Measurements from ENCODE around the gene CHD5.

CHD5 gene

DNA sequence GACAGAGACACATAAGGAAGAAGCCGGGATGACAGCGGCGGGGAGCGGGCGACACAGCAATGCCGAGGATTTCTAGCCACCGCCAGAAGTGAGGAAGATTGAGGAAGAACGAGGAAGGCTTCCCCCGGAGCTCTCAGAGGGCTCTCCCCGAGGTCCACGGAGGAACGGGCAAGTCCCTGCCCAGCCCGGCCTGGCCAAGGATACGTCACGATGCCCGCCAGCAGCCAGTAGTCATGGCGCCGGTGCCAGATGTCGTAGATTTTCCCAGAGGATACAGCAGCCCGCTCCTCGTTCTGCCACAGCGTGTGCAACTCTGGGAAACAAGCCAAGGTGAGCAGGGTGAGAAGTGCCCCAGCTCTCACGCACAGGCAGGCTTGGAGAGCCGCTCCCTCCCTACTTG lies 68.5 kb downstream of the CHD5 start:
- no peak for DNase-seq (ENCODE audit: low read depth)

DNA sequence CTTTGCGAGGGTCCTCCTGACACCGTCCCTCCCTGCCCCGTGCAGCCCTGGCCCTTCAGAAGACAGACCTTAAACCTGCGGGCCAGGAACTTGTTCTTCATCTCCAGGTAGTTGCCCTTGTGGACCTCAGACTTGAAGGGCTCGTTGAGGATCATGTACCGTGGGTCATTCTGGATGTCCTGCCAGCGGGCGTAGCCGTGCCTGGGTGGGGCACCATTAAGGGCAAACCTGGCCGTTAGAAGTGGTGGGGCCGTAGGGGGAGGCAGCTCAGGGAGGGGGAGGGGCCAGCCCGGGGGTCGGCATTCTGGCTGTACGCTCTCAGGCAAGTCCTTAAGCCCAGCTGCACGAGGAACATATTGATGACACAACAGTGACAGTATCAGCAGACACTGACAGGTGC lies 69.8 kb downstream of the CHD5 start:
- DNase-seq (ENCODE audit: low read depth), result no peak

DNA sequence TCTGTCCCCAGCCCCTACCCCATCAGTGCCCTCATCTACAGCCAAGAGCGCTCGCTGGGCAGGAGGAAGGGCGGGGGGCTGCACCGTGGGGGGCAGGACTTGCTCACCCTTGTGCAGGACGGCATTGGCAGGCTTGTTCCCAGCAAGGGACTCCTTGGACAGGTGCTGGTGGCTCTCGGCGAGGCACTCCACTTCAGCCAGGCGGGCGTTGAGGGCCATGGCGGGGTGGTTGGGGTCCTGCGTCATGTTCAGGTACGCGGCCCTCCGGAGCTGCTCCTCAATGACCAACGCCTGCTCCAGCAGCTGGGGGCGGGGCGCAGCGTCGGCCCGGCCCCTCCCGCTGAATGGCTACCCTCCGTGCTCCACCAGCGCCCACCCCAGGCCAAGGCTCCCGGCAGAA lies 70.4 kb downstream of the CHD5 start:
- no peak for DNase-seq (ENCODE audit: low read depth)

DNA sequence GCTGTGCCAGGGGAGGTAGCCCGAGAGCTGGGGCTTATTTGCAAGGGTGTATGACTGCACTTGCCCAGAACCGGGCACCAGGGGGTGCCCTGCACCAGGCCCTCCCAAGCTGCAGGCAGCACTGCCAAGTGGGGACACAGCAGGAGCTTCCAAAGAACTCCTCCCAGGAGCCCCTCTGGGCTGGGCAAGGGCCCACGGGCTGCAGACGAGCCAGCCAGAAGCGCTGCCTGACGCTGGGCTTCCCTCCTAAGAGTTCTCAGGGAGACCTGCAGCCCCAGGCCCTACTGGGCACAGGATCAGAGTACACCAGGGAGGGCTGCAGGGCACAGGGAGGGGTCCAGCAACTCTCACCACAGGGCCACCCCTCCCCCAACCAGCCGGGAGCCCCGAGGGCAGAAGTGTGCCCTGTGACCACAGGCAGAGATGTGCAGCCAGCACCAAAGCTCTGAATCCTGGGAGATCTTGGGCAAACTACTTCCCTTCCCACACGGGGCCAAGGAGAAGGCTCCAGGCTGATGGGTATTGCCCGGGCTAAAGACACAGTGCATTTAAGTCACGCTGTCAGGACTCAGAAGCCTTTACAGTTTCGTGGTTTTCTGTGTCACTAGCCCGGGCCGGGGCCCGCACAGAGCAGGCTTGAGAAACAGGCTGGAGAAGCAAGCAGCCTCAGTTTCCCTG lies 71.0 kb downstream of the CHD5 start:
- DNase-seq (ENCODE audit: low read depth), result no peak

DNA sequence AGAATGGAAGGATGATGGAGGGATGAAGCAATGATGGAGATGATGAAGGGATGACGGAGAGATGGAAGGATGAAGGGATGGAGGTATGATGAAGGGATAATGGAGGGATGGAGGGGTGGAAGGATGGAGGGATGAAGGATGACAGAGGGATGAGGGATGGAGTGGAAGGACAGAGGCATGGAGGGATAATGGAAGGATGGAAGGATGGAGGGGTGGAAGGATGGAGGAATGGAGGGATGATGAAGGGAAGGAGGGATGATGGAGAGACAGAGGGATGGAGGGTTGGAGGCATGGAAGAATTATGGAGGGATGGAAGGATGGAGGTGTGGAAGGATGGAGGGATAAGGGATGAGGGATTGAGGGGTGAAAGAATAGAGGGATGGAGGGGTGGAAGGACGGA lies 71.6 kb downstream of the CHD5 start:
- DNase-seq (ENCODE audit: low read depth), result no peak

DNA sequence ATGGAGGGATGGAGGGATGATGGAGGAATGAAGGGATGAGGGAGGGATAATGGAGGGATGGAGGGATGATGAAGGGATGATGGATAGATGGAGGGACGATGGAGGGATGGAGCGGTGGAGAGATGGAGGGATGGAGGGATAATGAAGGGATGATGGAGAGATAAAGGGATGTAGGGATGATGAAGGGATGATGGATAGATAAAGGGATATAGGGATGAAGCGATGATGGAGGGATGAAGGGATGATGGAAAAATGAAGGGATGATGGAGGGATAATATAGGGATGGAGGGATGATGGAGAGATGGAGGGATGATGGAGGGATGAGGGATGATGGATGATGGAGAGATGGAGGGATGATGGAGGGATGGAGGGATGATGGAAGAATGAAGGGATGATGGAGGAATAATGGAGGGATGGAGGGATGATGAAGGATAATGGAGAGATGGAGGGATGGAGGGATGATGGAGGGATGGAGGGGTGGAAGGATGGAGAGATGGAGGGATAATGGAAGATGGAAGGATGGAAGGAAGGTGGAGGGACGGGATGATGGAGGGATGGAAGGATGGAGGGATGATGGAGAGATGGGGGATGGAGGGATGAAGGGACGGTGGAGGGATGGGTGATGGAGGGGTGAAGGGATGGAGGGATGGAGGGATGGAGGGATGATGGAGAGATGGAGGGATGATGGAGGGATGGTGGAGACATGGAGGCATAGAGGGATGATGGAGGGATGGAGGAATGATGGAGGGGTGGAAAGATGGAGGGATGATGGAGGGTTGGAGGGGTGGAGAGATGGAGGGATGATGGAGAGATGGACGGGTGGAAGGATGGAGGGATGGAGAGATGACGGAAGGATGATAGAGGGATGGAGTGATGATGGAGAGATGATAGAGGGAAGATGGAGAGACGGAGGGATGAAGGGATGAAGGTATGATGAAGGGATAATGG lies 72.4 kb downstream of the CHD5 start:
- no peak for DNase-seq (ENCODE audit: low read depth)

DNA sequence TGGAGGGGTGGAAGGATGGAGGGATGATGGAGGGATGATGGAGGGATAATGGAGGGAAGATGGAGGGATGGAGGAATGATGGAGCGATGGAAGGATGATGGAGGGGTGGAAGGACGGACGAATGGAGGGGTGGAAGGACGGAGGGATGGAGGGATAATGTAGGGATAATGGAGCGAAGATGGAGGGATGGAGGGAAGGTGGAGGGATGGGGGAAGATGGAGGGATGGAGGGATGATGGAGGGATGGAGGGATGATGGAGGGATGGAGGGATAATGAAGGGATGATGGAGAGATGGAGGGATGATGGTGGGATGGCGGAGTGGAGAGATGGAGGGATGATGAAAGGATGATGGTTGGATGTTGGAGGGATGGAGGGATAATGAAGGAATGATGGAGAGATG lies 73.1 kb downstream of the CHD5 start:
- DNase-seq (ENCODE audit: low read depth), result no peak

DNA sequence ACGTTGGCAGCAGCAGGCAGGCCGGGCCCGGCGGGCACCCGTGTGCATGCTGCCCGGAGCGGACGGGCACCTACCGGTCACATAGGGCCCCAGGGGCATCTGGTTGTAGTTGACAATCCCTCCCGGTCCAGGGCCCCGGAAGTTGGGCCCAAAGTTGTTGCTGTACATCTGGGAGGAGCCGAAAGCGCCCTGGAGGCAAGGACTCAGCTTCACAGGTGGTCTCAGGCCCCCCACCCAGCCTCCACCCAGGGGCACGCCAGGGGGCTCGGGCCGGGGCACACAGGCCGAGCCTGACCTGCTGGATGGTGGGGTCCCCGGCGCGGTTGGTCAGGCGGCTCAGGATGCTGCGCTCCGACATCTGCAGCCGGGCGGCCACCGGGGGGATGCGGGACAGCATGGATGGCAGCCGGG lies 73.8 kb downstream of the CHD5 start:
- DNase-seq (ENCODE audit: low read depth), result no peak

DNA sequence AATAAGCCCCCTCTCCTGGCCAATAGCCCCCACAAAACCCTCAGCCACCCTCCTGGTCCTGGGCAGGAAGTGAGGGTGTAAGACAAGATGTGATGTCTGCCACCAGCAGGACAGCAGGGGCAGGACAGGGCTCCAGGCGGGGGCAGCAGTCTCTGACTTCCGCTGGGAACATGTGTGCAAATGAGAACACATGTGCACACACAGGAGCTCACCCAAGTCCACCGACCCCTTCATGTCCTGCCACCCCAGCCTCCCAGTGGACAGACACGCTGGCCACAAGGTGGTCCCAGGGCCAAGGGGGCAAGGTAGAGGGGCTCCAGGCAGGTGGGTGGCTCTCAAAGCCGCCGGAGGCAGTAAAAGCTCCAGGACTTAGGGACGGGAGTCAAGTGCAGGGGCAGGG lies 74.4 kb downstream of the CHD5 start:
- no peak for DNase-seq (ENCODE audit: low read depth)

DNA sequence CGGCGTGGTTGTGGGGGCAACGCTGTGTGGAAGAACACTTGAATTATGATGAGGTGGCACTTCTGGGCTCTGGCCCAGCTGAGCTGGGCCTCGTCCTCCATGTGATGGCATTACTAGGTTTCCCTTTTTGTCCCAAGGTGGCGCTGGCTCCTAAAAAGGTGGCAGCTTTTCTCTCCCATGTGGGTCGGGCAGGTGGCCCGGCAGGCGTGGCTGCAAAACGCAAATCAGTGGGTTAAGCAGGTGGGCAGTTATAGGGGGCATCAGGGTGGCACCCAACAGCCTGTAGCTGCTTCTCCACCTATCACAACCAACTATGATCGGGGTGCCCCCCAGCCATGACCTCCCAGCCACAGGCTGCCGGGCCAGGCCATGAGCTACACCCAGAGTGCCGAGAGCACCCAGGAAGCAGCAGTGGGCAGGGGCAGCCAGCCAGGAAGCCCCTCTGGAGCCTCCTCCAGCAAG lies 74.9 kb downstream of the CHD5 start:
- DNase-seq (ENCODE audit: low read depth), result no peak

DNA sequence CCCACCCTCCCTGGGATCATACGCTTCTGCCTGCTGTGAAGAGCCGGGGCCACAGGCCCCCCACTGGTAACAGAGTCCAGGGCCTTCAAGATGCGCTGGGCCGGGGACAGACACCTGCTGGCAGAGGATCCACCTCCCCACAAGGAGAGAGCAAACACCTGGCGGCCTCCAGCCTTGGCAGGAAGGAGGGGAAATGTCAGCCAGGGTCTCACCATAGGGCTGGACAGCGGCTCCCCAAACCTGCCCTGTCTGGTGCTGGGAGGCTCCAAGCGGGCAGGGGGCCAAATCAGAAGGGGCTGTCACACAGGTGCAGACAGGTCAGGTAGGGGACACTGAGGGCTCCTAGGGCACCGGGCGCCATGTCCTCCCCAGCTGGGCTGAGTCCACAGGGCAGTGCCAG lies 75.5 kb downstream of the CHD5 start:
- no peak for DNase-seq (ENCODE audit: low read depth)

DNA sequence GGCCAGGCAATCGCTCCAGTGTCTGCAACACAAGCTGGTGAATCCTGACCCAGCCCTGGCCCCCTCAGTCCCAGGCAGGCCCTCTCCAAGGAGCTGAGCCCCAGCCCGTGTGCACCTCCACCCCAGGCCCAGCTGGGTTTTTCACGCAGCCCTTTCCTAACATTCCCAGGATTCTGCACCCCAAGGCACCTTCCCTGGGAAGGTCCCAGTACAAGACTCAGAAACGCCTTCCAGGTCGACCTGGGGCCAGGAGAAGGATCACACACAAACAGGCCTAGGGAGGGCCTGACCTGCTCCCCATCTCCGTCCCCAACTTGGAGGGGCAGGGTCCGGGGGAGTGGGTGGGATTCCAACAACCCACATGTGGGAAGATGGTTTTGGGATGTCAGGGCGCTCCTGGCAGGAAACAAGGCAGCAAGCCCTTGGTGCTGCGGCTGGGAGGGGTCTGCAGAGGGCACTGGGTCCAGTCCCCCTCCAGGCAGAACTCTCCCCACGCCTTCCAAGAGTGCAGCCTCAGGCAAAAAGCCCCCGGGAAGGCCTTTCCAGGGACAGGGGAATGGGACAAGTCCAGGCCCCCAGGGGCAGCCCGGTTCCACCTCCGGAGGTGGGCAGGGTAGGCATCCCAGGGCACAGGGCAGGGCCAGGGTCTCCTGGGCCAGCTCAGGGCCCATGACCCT lies 76.1 kb downstream of the CHD5 start:
- DNase-seq (ENCODE audit: low read depth), result no peak

DNA sequence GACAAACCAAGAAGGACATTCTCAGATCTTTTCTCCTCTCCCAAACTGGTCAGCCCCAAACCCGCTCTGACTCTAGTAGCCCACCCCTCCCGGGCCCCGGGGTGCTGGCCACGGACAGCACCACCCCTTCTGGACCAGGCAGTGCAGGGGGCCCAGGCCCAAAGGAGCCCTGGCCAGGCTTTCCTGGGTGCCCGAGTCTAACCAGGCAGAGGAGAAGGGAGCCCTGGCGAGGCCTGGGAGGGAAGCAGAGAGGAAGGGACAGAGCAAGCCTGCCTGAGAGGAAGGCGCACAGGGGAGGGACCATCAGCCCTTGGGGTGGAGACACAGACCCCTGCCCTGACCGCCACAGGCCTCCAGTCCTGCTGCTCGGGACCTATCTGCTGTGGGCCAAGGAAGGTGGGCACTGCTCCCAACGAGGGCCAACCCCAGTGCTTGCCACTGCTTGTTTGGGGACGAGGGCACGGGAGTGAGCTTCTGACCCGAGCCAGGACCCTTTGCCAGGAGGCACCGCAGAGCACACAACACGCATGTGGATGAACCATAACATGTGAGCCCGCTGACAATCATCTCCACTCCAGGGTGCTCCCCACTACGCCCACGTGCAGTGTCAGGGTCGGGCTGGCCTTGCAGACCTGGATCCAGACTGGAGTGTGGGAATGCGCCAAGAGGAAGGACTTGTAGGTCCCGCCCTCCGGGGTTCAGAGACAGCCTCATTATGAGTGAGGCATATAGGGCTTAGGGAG lies 76.8 kb downstream of the CHD5 start:
- DNase-seq (ENCODE audit: low read depth), result no peak

DNA sequence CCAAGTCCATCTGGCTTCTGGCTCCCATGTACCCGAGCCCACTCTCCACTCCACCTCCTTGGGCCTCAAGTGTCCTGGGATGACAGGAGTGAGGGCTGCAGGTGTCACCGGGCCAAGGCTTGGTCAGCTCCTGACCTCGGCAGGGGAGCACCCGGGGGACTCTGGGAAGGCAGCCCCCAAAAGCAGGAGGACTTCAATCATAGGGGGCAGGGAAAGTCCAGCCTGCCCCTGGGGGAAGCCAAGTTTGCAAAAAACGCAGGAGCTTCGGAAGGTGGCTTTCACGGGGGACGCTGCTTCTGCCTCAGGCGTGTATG lies 77.6 kb downstream of the CHD5 start:
- no peak for DNase-seq (ENCODE audit: low read depth)

DNA sequence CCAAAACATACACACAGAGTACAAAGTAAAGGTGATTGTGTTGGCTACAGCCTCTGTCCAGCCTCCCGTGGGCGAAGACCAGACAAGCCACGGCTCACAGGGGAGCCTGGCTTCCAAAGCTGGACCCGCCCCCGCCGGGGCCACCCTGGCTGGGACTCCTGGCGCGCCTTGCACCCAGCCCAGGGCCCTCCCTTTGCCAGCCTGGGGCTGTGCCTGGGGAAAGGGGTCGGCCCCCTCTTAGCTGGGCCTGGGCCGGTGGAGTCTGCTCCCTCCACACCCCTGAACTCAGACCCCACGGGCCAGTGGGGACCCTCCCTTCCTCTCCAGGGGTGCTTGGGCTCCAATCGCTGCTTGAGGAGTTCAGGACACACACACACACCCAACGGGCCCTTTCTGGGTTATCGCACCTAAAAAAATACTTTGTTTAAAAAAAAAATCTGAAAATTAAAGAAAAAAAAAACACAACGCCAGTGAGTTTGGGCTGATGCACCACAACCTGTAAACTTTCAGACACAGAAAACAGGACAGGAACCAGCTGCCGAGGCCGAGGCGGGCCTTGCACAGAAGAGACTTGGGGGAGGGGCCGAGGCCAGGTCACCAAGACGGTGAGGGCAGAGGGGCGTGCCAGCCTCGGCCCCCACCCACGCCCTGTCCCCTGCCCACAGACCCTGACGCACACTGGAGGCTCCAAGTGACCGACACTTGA lies 78.1 kb downstream of the CHD5 start:
- DNase-seq (ENCODE audit: low read depth), result no peak

DNA sequence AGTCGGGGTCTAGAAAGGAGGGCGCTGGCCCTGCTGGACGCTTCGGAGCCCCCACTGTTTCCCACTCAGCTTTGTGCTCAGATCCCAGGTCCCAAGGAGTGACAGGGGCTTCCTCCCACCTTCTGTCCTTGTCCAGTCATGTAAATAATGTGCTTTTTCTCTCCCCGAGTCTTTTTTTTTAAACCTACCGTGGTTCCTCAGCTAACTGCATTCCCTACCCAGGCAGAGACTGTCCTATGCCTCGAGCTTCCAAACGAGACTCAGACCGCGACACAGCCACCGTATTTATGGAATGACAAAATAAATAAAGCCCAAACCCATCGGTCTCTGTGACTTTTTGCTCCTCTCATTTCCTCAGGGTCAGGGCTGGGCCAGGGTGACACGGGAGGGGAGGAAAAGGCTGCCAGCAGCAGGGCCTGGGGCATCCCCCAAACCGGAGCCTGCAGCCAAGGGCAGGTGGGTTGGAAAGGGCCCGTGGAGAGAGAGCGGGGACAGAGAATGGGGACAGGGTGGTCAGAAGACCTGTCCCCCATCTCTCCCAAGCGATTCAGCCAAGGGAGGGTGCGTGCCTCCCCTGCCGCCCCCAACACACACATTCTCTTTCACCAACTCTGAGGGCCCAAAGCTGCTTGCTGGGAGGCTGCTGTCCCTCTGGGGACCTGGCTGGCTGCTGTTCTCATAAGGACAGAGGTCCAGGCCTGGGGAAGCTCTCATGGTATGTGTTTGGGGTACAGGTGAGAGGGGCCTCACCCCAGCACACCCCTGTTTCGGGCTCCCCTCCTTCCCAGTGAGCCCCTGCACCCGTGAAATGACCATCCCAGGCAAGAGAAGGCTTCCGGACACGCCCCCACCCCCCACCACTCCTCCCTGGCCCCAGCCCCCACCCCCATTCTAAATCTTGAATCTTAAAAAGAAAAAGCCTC lies 79.0 kb downstream of the CHD5 start:
- DNase-seq (ENCODE audit: low read depth), result no peak

DNA sequence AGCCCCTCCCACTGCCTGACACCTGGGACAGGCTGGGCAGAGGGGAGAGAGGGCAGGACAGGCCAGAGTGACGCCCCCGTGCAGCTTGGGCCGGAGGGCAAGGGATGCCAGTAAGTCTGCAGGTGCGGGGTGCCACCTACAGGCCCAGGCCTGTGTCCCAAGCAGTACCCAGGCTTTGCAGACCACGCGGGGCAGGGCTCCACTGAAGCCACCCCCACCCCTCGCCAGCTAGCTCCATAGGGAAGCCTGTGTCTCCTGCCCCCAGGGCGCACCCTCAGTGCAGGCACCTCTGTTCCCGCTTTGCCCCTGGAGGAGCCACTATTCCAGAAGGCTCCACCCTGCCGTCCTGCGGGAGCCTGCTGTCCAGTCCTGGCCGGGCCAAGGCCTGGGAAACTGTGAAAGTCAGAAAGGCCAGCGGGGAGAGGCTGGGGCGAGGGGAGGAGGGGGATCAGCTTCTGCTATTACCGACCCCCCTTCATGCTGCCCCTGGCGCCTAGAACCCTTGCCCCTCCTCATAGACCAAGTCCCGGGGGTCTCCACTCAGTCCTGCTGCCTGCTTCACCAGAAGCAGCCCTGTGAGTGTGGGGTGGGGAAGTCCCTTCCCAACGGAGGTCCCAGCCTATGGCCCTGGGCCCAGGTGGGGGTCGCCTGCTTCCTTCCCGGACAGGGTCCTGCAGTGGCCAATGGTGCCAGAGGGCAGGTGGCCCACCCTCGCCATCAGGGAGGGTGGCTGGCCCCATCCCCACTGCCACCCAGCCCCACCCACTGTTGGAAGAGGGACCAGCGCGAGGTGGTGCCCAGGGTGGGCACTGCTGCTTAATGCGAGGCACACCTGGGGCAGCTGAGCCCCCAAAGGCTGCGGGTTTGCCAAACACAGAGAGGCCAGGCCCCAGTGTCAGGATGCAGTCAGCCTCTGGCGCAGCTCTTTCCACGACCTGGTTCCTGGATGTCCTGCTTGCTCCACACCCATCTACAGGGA lies 80.0 kb downstream of the CHD5 start:
- no peak for DNase-seq (ENCODE audit: low read depth)

DNA sequence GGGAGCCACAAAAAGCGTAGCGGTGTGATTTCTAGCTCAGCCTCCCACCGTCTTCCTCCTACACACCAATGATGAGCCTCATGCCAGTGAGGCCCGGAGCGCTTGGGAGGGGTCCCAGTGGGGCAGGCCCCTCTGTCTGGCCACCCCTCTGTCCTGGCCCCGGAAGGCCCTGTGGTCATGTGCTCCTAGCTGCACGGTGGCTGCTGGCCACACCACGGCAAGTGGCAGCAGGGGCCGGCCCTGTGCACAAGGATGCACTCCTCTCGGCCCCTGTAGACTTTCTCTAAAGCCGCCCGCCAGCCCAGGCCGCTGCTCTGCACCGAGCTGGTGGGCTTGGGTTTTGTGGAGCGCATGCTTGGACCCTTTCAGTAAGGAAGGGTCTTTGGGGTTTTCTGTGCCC lies 80.8 kb downstream of the CHD5 start:
- no peak for DNase-seq (ENCODE audit: low read depth)
